ENCODE measurements around the gene ADD2. TPM values are rescaled to one million over a fixed set of nuclear protein-coding genes. Genes with fewer than 3 reads are reported as not detected.
"Not testable (repeated sequence)": the region's sequence is repeated elsewhere in the genome, so short reads cannot be mapped to it uniquely, and the experiment has no call there.

The ADD2 gene
- total RNA-seq, 1 donor from 2014 or later, result 0.15 TPM

DNA sequence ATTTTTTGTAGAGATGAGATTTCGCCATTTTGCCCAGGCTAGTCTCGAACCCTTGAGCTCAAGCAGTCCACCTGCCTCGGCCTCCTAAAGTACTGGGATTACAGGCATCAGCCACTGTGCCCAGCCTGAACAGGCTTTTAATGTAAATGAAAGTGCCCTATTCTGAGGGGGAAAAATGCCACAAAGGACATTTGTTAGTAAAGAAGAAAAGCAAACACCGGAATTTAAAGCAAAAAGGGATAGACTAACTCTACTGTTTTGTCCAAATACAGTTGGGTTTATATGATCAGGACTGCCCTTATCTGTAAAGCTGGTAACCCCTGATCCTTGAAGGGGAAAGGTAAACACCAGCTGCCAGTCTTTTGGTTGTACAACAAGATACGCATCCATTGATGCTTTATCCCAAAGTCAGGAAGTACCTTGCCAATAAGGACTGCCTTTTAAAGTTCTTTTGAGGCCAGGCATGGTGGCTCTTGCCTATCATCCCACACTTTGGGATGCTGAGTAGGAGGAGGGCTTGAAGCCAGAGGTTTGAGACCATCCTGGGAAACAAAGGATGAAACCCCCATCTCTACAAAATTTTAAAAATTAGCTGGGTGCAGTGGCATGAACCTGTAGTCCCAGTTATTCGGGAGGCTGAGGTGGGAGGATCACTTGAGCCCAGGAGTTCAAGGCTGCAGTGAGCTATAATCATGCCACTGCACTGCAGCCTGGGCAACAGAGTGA is 39.3 kb upstream of the ADD2 start:
- no peak overlapping the region for H3K27ac Mint-ChIP-seq (ENCODE audit: unreplicated experiment)
- H3K4me3 Mint-ChIP-seq (ENCODE audit: unreplicated experiment), result no peak overlapping the region
- H3K9me3 Mint-ChIP-seq (ENCODE audit: low read depth), result no peaks in the 10 kb centered on the region
- H3K36me3 Mint-ChIP-seq (ENCODE audit: low read depth), result no peaks in the 10 kb centered on the region
- DNase-seq (ENCODE audit: low spot score), result no peak
- no peaks in the 10 kb centered on the region for H3K4me1 Mint-ChIP-seq (ENCODE audit: low read depth)
- TF ChIP-seq, protein P1, sequence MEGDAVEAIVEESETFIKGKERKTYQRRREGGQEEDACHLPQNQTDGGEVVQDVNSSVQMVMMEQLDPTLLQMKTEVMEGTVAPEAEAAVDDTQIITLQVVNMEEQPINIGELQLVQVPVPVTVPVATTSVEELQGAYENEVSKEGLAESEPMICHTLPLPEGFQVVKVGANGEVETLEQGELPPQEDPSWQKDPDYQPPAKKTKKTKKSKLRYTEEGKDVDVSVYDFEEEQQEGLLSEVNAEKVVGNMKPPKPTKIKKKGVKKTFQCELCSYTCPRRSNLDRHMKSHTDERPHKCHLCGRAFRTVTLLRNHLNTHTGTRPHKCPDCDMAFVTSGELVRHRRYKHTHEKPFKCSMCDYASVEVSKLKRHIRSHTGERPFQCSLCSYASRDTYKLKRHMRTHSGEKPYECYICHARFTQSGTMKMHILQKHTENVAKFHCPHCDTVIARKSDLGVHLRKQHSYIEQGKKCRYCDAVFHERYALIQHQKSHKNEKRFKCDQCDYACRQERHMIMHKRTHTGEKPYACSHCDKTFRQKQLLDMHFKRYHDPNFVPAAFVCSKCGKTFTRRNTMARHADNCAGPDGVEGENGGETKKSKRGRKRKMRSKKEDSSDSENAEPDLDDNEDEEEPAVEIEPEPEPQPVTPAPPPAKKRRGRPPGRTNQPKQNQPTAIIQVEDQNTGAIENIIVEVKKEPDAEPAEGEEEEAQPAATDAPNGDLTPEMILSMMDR (IDR thresholded peaks at IDR 0.05), result no peak
- peaks cover 40% of the 10 kb centered on the region for H3K27me3 Mint-ChIP-seq (ENCODE audit: low read depth)

DNA sequence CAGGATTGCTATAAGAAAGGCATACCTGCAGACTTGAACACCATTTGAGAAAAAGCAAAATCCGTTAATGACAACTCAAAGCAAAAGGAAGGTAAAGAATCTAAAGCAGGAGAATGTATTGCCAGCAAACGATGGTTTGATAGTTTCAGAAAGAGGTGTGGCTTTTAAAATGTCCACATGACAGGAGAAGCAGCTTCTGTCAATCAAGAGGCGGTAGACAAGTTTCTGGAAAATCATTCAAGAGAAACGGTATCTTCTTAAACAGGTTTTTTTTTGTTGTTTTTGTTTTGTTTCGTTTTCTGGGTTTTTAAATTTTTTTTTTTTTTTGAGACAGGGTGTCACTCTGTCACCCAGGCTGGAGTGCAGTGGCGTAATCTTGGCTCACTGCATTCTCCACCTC is 38.6 kb upstream of the ADD2 start:
- H3K9me3 Mint-ChIP-seq (ENCODE audit: low read depth), result no peaks in the 10 kb centered on the region
- peak overlapping the region; percentile 22 for H3K27ac Mint-ChIP-seq (ENCODE audit: unreplicated experiment)
- no peak for DNase-seq (ENCODE audit: low spot score)
- H3K4me3 Mint-ChIP-seq (ENCODE audit: unreplicated experiment), result no peak overlapping the region
- H3K36me3 Mint-ChIP-seq (ENCODE audit: low read depth), result no peaks in the 10 kb centered on the region
- TF ChIP-seq, protein P1 (IDR thresholded peaks at IDR 0.05), result no peak
- H3K4me1 Mint-ChIP-seq (ENCODE audit: low read depth), result no peaks in the 10 kb centered on the region
- H3K27me3 Mint-ChIP-seq (ENCODE audit: low read depth), result peaks cover 39% of the 10 kb centered on the region

DNA sequence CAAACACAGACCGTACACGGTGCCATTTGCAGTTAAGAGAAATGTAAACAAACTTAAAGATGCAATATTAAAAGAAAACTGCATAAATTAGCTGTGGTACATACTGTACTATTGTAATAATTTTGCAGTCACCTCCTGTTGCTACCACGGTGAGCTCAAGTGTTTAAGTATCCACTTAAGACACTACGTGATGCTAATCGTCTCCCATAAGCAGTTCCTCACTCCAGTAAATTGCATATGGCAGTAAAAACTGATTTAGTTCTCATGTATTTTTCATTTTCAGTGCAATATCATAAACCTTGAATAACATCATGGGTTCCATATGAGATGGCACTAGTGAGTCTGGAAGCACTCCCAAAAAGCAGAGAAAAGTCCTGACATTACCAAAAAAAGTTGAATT is 38.0 kb upstream of the ADD2 start:
- no peaks in the 10 kb centered on the region for H3K9me3 Mint-ChIP-seq (ENCODE audit: low read depth)

DNA sequence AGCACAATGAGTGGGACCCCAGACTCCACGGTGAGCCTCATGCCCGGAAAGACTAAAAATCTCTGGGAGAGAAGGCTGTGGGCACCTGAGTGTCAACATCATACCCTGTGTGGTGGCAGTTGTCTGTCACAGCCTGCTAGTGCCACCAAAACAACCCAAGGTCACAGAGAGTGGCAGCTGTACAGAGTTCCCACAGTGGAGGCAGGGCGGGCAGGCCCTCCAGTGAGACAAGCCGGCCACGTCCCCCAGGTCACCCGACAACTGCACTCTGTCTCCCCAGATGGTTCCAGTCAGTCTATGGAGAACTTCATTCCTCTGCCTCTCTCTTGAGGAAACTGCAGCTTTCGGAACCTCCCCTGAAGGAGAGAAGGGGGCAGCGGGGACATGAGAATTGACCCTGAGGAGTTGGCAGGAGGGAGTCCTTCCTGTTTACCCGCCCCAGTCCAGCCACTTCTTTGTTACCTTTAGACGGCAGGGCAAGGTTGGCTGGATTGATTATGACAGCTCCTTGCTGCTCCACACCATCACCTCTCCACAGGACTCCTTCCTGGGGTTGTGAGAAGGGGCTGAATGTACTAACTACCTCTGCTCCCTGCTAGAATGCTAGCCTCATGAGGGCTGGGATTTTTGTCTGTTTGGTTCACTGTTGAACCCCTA is 33.7 kb upstream of the ADD2 start:
- H3K36me3 Mint-ChIP-seq (ENCODE audit: low read depth), result peaks cover 6% of the 10 kb centered on the region
- H3K27ac Mint-ChIP-seq (ENCODE audit: unreplicated experiment), result no peak overlapping the region
- DNase-seq (ENCODE audit: low spot score), result no peak
- peaks cover 38% of the 10 kb centered on the region for H3K27me3 Mint-ChIP-seq (ENCODE audit: low read depth)
- peaks cover 15% of the 10 kb centered on the region for H3K9me3 Mint-ChIP-seq (ENCODE audit: low read depth)
- TF ChIP-seq, protein P1 (IDR thresholded peaks at IDR 0.05), result no peak
- no peaks in the 10 kb centered on the region for H3K4me1 Mint-ChIP-seq (ENCODE audit: low read depth)
- H3K4me3 Mint-ChIP-seq (ENCODE audit: unreplicated experiment), result no peak overlapping the region

More for the DNA sequence above, 38.0 kb upstream of the ADD2 start:
- TF ChIP-seq, protein P1 (IDR thresholded peaks at IDR 0.05), result no peak
- Mint-ChIP-seq H3K36me3 (ENCODE audit: low read depth) (peaks cover 2% of the 10 kb centered on the region), H3K27ac (ENCODE audit: unreplicated experiment) (no peak overlapping the region), H3K4me1 (ENCODE audit: low read depth) (no peaks in the 10 kb centered on the region), H3K4me3 (ENCODE audit: unreplicated experiment) (no peak overlapping the region), H3K27me3 (ENCODE audit: low read depth) (peaks cover 42% of the 10 kb centered on the region)
- no peak for DNase-seq (ENCODE audit: low spot score)

DNA sequence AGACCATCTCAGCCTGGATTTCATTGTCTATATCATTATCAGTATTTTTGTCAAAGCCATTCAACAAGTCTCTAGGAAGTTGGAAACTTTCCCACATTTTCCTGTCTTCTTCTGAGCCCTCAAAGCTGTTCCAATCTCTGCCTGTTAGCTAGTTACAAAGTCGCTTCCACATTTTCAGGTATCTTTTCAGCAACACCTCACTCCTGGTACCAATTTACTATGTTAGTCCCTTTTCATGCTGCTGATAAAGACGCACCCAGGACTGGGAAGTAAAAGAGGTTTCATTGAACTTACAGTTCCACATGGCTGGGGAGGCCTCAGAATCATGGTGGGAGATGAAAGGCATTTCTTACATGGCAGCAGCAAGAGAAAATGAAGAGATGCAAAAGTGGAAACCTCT is 31.7 kb upstream of the ADD2 start:
- H3K27ac Mint-ChIP-seq (ENCODE audit: unreplicated experiment), result no peak overlapping the region
- H3K36me3 Mint-ChIP-seq (ENCODE audit: low read depth), result peaks cover 6% of the 10 kb centered on the region
- TF ChIP-seq, protein P1 (IDR thresholded peaks at IDR 0.05), result no peak
- peaks cover 38% of the 10 kb centered on the region for H3K27me3 Mint-ChIP-seq (ENCODE audit: low read depth)
- no peak for DNase-seq (ENCODE audit: low spot score)
- no peaks in the 10 kb centered on the region for H3K4me1 Mint-ChIP-seq (ENCODE audit: low read depth)
- H3K4me3 Mint-ChIP-seq (ENCODE audit: unreplicated experiment), result no peak overlapping the region
- peaks cover 15% of the 10 kb centered on the region for H3K9me3 Mint-ChIP-seq (ENCODE audit: low read depth)

DNA sequence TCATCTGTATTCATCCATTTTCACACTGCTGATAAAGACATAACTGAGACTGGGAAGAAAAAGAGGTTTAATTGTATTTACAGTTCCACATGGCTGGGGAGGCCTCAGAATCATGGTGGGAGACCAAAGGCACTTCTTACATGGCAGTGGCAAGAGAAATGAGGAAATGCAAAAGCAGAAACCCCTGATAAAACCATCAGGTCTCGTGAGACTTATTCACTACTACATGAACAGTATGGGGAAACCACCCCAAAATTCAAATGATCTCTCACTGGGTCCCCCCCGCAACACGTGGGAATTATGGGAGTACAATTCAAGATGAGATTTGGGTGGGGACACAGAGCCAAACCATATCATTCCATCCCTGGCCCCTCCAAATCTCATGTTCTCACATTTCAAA is 30.0 kb upstream of the ADD2 start:
- not testable (repeated sequence) for H3K36me3 Mint-ChIP-seq (ENCODE audit: low read depth)
- H3K27me3 Mint-ChIP-seq (ENCODE audit: low read depth), result peaks cover 45% of the 10 kb centered on the region

More for the DNA sequence above, 30.0 kb upstream of the ADD2 start:
- not testable (repeated sequence) for H3K4me1 Mint-ChIP-seq (ENCODE audit: low read depth); H3K27ac Mint-ChIP-seq (ENCODE audit: unreplicated experiment); H3K4me3 Mint-ChIP-seq (ENCODE audit: unreplicated experiment); DNase-seq (ENCODE audit: low spot score)
- peaks cover 18% of the 10 kb centered on the region for H3K9me3 Mint-ChIP-seq (ENCODE audit: low read depth)

All from chondrocyte (in vitro differentiated cells).